Measurements from ENCODE around the gene CTCFL.

DNA sequence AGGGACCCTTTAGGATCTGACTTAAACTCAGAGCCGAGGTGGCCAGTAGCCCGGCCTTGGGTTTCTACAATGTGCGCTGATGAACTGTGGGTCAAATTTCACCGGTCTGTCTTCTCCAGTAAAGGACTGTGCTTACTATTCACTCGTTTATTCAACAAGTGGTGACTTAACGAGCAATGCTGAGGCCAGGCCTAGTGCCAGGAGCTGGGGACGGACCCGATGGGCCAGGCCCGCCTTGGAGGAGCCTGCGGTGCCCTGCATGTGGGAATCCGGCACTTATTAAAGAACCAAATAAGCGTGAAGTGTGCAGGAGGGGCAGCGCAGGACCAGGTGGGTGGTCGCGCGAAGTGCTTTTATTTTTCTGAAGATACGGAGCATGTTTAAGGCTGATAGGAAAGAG lies 24.0 kb downstream of the CTCFL start:
- TF ChIP-seq POLR2AphosphoS5 (IDR thresholded peaks at IDR 0.05) (no peak), EZH2 (IDR thresholded peaks at IDR 0.05; ENCODE audit: borderline replicate concordance, insufficient read depth, low read length, poor library complexity, severe bottlenecking) (no peak)

Data from neural cell (in vitro differentiated cells).